Measurements from ENCODE around the gene ACE2.
"Not testable (repeated sequence)": the region's sequence is repeated elsewhere in the genome, so short reads cannot be mapped to it uniquely, and the experiment has no call there.

ACE2 gene

DNA sequence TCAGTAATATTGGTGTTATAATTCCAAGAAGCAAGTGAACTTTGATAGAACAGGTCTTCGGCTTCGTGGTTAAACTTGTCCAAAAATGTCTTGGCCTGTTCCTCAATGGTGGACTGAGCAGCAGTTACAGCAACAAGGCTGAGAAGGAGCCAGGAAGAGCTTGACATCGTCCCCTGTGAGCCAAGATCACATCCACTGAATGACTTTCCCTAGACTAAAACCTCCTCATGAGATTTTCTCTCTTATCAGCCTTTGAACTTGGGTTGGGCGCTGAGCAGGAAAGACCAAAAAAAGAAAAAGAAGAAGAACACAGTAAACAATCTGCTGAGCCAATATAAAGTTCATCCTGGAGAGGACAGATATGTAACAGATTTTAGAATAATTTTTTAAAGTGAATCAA, at the start of gene ACE2:
Gene ACE2 (minus strand): TSS at position 216 of the 400 bp plus-strand sequence. CDS start 49 bp downstream, at position 167.
- no peak for DNase-seq (ENCODE audit: extremely low read depth in 1 of 2, low read depth in 1 of 2)

- DNase-seq (ENCODE audit: extremely low read depth in 1 of 2, low read depth in 1 of 2) = not testable (repeated sequence)
Measured at GRCh38 chrX:15647510-15647909, 46.8 kb upstream of the ACE2 start.

- no peak for DNase-seq (ENCODE audit: extremely low read depth in 1 of 2, low read depth in 1 of 2)
Measured at GRCh38 chrX:15646543-15646942, 45.8 kb upstream of the ACE2 start.

- no peak for DNase-seq (ENCODE audit: extremely low read depth in 1 of 2, low read depth in 1 of 2)
Measured at GRCh38 chrX:15646031-15646430, 45.3 kb upstream of the ACE2 start.

DNA sequence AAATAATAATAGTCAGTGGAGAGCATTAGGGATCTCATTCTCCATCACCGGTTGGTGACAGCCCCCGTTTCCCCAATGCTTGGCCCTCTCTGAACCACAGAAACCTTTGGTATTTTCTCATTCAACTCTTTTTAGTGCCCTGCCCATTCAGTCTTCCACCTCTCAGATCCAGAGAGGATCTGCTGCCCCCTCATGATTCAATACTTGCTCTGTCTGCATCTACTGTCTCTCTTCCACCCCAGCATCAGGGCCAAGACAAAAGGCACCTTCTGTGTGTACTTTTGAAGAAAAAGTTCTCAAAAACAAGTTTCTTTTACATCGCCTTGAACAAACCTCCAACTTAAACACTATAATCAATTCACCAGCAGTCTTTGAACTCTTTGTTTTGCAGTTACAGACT, 44.5 kb upstream of the ACE2 start:
- DNase-seq (ENCODE audit: extremely low read depth in 1 of 2, low read depth in 1 of 2) = no peak

DNA sequence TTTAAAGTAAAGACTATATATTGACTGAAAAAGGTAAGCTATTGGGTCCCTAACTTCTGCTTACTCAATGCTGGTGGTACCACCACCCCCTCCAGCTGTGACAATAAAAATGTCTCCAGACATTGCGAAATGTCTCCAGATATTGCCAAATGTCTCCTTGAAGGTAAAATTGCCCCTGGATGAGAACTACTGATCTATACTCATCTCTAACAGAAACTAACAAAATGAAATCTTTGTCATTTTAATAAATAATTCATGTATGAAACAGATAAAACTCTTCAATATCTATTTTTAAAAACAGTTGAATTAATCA, 43.8 kb upstream of the ACE2 start:
- no peak for DNase-seq (ENCODE audit: extremely low read depth in 1 of 2, low read depth in 1 of 2)

DNA sequence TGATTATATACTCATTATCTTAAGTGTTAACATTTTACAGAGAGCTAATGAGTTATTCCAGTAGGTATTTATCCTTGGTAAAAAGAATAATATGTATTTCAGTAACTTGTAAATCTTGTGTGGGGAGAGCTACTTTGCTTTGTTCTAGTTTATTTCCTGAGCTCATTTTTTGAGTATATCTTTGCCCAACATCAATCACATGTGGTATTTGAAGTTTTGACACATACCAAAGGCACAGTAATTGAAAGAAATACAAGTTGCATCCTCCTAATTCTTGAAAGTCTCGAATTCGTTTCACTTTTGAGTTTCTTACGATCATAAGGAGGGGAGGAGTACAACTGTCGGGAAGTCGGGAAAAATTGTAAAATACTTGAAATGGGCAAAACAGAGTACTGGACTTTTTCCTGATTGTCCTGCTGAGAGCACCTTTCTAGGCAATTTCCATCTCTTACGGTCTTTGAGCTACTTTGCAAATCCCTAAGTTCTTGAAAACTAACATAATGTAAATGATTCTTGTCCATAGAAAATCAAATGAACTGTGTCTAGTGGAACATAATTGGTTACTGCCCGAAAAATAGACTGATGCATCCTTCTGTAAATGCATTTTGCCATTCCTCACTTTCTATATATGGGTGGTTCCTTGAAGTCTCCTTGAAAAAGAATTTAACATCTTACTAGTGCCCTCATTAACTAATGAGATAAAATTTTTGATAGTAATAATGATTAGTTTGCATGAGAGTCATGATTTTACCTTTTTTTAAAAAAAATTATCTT, 43.2 kb upstream of the ACE2 start:
- no peak for DNase-seq (ENCODE audit: extremely low read depth in 1 of 2, low read depth in 1 of 2)

DNA sequence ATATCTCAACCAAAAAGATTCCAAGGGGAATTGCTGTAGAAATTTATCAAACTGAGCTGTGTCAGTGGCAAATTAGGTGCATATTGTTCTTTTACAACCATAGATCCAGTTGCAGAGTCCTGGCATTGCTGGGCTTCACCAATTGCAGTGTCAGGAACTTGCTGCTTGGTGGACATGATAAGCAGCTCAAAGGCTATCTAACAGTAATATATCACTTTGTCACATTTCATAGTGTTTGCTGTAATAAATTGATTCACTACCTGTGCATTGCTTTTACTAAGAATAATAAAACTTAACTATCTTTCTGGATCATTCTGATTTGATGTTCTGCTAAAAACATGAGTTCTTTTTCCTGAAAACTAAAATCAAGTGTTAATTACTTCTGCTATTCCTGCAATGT, 30.9 kb upstream of the ACE2 start:
- DNase-seq (ENCODE audit: extremely low read depth in 1 of 2, low read depth in 1 of 2) = no peak

DNA sequence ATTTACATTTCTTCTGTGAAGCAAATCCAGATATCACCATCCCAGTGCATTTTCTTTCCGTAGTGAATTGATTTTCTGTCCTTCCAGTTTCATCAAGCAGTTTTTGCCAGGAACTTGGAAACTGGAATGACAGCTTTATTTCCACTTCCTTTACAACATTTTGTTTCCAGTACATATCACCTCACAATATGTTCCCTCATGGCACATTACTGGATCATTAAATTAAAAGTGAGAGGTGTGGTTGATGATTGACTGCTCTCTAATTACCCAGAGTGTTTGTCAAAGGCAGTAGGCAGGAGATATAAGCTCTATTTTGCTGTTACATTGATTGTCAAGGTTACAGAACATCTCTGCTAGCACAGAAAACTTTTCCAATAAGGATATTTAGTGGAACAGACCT, 22.3 kb upstream of the ACE2 start:
- no peak for DNase-seq (ENCODE audit: extremely low read depth in 1 of 2, low read depth in 1 of 2)

DNA sequence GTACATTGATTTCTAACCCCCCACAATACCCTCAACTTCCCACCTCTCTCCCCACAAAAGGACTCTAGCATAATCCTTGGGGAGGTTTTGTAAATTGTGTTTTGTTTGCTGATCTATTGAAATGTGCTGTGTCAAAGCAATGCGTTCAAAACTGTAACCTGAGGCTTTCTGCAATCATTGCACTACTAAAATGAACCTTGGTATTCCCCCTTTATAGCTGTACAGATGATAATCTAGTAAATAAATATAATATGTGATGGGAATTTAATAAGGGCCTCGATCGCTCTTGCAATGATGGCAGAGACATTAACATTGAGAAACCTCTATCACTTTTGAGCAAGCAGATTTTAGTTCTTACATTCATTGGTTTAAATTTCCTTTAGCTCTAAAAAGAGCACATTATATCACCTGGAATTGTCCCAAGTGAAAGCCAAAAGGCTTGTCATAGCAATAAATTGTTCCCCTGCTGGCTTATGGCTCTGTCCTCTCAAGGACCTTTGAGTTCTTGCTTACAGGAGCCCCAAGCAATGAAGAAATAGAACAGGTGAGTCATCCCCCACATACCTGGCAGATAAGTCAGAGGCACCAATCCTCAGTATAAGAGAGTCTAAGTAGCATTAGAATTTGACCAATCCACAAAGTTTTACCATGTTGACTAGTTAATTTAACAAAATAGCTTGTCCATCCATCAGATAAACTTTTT, 18.4 kb upstream of the ACE2 start:
- DNase-seq (ENCODE audit: extremely low read depth in 1 of 2, low read depth in 1 of 2) = no peak

- DNase-seq (ENCODE audit: extremely low read depth in 1 of 2, low read depth in 1 of 2) = no peak
Measured at GRCh38 chrX:15617111-15617510, 16.4 kb upstream of the ACE2 start.

GRCh38 chrX:15616531-15616930, 15.8 kb upstream of the ACE2 start:
- no peak for DNase-seq (ENCODE audit: extremely low read depth in 1 of 2, low read depth in 1 of 2)

DNA sequence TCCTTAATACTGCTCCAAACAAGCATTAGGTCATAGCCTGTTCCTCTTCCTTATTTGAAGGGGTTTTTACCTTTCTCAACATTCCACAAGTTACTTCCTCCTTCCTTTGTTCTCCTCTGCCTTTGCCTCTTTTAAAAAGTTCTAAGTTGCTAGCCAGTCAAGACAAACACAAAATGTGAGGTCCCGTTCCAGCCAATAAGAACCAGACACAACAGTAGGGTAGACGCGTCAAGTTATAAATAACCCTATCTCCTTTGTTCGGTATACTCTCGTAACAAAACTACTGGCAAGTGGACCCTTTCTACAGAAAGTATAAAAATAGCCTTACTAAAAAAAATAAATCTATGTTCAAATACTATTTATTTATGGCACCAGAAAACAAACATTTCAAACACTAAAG, 6.3 kb upstream of the ACE2 start:
- DNase-seq (ENCODE audit: extremely low read depth in 1 of 2, low read depth in 1 of 2) = no peak

GRCh38 chrX:15606136-15606535, 5.4 kb upstream of the ACE2 start:
- DNase-seq (ENCODE audit: extremely low read depth in 1 of 2, low read depth in 1 of 2) = no peak

DNA sequence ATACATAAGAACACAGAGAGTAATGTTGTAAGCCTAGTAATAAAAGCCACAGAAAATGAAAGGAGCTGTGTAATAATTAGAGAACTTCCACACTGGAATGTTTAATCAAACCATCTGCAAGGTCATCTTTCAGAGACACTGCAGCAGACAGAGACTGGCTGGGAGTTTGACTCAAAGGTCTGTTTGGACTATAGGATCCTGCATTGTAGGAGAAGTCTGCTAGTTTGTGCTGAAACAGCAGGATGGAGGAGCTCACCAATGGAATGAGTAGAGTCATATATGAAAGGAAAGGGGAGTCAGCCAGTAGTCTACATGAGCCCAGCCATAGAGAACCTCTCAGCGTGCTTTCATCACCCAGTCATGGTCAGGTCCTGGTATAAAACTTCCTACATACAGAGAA, 4.5 kb upstream of the ACE2 start:
- no peak for DNase-seq (ENCODE audit: extremely low read depth in 1 of 2, low read depth in 1 of 2)

- DNase-seq (ENCODE audit: extremely low read depth in 1 of 2, low read depth in 1 of 2) = no peak
Measured at GRCh38 chrX:15602761-15603160, 2.0 kb upstream of the ACE2 start.

DNA sequence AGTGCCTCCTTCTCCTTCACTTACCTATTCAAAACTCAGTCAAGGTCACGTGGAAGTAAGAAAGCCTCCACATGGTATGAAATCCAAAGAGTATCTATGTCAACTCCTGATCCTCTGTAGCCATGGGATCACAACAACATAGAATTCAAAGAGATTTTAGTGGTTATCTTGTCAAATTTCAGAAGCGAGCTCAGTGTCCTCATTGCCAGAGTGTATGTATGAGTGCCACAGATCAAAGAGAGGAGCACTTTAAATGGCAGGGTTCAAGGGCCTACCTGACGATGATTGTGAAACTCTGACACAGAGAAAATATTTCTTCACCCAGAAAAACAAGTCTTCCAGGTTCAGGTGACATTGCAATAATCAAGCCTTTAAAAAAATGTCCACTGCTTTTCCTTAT, 1.2 kb upstream of the ACE2 start:
- no peak for DNase-seq (ENCODE audit: extremely low read depth in 1 of 2, low read depth in 1 of 2)

GRCh38 chrX:15600049-15600448, 711 bp downstream of the ACE2 start:
- no peak for DNase-seq (ENCODE audit: extremely low read depth in 1 of 2, low read depth in 1 of 2)

DNA sequence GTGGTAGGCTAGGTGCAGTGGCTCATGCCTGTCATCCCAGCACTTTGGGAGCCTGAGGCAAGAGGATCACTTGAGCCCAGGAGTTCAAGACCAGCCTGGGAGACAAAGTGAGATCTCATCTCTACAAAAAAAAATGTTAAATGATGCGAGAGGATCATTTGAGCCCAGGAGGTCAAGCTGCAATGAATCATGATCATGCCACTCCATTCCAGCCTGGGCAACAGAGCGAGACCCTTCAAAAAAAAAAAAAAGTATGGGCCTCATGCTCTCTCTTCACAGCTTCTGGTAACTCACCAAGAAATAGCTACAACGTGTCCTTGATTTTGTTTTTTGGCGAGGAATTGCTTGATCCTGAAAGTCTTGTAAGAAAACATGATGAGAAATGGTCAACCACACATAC, 1.3 kb downstream of the ACE2 start:
- DNase-seq (ENCODE audit: extremely low read depth in 1 of 2, low read depth in 1 of 2) = no peak

DNA sequence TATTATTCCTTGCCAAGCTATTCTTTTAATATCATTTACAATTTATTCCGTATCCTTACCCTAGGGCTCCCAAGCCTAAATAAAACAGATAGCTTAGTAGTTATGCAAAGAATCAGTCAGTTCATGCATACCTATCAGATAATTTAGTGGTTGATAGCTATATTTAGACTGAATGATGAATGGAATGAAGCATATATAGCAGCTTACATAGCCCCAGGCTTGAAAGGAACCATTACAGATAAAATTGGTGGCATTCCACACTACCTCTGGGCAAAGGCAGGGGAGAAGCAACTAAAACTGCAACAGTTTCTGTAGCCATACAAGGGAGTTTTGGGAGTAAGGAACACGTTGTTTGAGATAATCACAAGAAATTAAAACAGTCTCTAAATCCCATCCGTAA, 2.7 kb downstream of the ACE2 start:
- no peak for DNase-seq (ENCODE audit: extremely low read depth in 1 of 2, low read depth in 1 of 2)

GRCh38 chrX:15594371-15594770, 6.4 kb downstream of the ACE2 start:
- no peak for DNase-seq (ENCODE audit: extremely low read depth in 1 of 2, low read depth in 1 of 2)

All from stimulated activated CD8-positive, alpha-beta memory T cell treated with anti-CD3 and anti-CD28 coated beads, Interleukin-7, amount 100 ng/mL, for 48 hours (primary cell).